Measurements from ENCODE around the gene FSHB. TPM values are rescaled to one million over a fixed set of nuclear protein-coding genes. Genes with fewer than 3 reads are reported as not detected.

The FSHB gene
- total RNA-seq, 2 experiments from 2014 or later, result not detected

DNA sequence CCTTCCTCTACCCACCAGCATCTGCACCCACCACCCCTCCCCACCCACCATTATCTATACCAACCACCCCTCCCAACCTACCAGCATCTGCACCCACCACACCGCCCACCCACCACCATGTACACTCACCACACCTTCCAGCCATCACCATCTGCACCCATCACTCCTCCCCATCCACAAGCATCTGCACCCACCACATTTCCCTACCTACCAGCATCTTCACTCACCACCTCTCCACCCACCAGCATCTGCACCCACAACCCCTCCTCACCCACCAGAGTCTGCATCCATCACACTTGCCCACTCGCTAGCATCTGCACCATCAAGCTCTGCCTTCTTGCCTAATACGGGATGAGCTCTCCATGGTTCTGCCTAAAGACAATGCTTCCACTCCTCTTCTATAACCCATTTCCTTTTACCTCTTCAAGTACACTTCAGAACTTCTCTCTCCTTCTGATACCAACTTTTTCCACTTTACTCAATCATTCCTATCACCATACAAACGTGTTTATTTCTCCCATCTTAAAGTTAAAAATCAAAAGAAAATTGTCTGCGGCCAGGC, 2.4 kb upstream of the FSHB start:
- Histone ChIP-seq H3K27ac (ENCODE audit: low read depth, low read length, poor library complexity, severe bottlenecking) (no peak overlapping the region), H3K4me3 (ENCODE audit: low read depth, low read length, poor library complexity, severe bottlenecking) (no peak overlapping the region), H3K36me3 (ENCODE audit: insufficient read depth, low read length) (no peaks in the 10 kb centered on the region), H3K79me2 (ENCODE audit: insufficient read depth, low read depth, low read length) (no peaks in the 10 kb centered on the region), H3K9me3 (ENCODE audit: low read length) (no peaks in the 10 kb centered on the region), H2AFZ (ENCODE audit: low read length) (no peak overlapping the region), H3K4me1 (ENCODE audit: insufficient read depth, low read length, poor library complexity, severe bottlenecking) (no peaks in the 10 kb centered on the region), H4K20me1 (ENCODE audit: insufficient read depth, low read length) (no peaks in the 10 kb centered on the region), H3K9me2 (ENCODE audit: insufficient read depth, low read length) (no peaks in the 10 kb centered on the region), H3K4me2 (ENCODE audit: low read length) (no peak overlapping the region)
- no peak for DNase-seq (ENCODE audit: low spot score)
- no TSS peak for BruUV-seq (replicated peaks)
- POLR2A ChIA-PET, result no interaction called here
- CTCF ChIA-PET (ENCODE audit: unreplicated experiment), result no interaction called here
- intact Hi-C loops (cut with micrococcal nuclease; ENCODE audit: unreplicated experiment), result no loop called here
- TF ChIP-seq CTCF (conservative IDR thresholded peaks at IDR 0.05; ENCODE audit: low read length), result no peak
- no peak for TF ChIP-seq EZH2phosphoT487 (IDR thresholded peaks at IDR 0.05; ENCODE audit: borderline replicate concordance, low read depth, low read length)

GRCh38 chr11:30239025-30239424, 8.2 kb downstream of the FSHB start:
- no peaks in the 10 kb centered on the region for H4K20me1 ChIP-seq (ENCODE audit: insufficient read depth, low read length)
- no peaks in the 10 kb centered on the region for H3K9me2 ChIP-seq (ENCODE audit: insufficient read depth, low read length)
- intact Hi-C loops (cut with micrococcal nuclease; ENCODE audit: unreplicated experiment), result no loop called here
- POLR2A ChIA-PET, result interaction anchor here (0.6 kb wide), 2 partner anchors 105 to 686 kb away, joined by 3 to 8 read pairs; no protein-coding TSS in a partner anchor
- H3K4me1 ChIP-seq (ENCODE audit: insufficient read depth, low read length, poor library complexity, severe bottlenecking), result no peaks in the 10 kb centered on the region
- BruUV-seq (replicated peaks), result no TSS peak
- DNase-seq (ENCODE audit: low spot score), result no peak
- H3K27ac ChIP-seq (ENCODE audit: low read depth, low read length, poor library complexity, severe bottlenecking), result no peak overlapping the region
- no peaks in the 10 kb centered on the region for H3K9me3 ChIP-seq (ENCODE audit: low read length)
- no peak overlapping the region for H2AFZ ChIP-seq (ENCODE audit: low read length)
- H3K79me2 ChIP-seq (ENCODE audit: insufficient read depth, low read depth, low read length), result no peaks in the 10 kb centered on the region
- H3K36me3 ChIP-seq (ENCODE audit: insufficient read depth, low read length), result no peaks in the 10 kb centered on the region
- no peak overlapping the region for H3K4me3 ChIP-seq (ENCODE audit: low read depth, low read length, poor library complexity, severe bottlenecking)
- CTCF ChIA-PET (ENCODE audit: unreplicated experiment), result no interaction called here
- H3K4me2 ChIP-seq (ENCODE audit: low read length), result no peak overlapping the region
- TF ChIP-seq CTCF (conservative IDR thresholded peaks at IDR 0.05; ENCODE audit: low read length) (no peak), EZH2phosphoT487 (IDR thresholded peaks at IDR 0.05; ENCODE audit: borderline replicate concordance, low read depth, low read length) (no peak)

GRCh38 chr11:30244265-30244664, 13.5 kb downstream of the FSHB start:
- no TSS peak for BruUV-seq (replicated peaks)
- TF ChIP-seq CTCF (conservative IDR thresholded peaks at IDR 0.05; ENCODE audit: low read length) (no peak), EZH2phosphoT487 (IDR thresholded peaks at IDR 0.05; ENCODE audit: borderline replicate concordance, low read depth, low read length) (no peak)
- Histone ChIP-seq H3K27ac (ENCODE audit: low read depth, low read length, poor library complexity, severe bottlenecking) (no peak overlapping the region), H3K4me3 (ENCODE audit: low read depth, low read length, poor library complexity, severe bottlenecking) (no peak overlapping the region), H2AFZ (ENCODE audit: low read length) (no peak overlapping the region), H3K79me2 (ENCODE audit: insufficient read depth, low read depth, low read length) (no peaks in the 10 kb centered on the region), H3K4me2 (ENCODE audit: low read length) (no peak overlapping the region), H3K36me3 (ENCODE audit: insufficient read depth, low read length) (no peaks in the 10 kb centered on the region), H4K20me1 (ENCODE audit: insufficient read depth, low read length) (no peaks in the 10 kb centered on the region), H3K9me3 (ENCODE audit: low read length) (no peaks in the 10 kb centered on the region), H3K4me1 (ENCODE audit: insufficient read depth, low read length, poor library complexity, severe bottlenecking) (no peaks in the 10 kb centered on the region), H3K9me2 (ENCODE audit: insufficient read depth, low read length) (no peaks in the 10 kb centered on the region)
- intact Hi-C loops (cut with micrococcal nuclease; ENCODE audit: unreplicated experiment), result no loop called here
- no peak for DNase-seq (ENCODE audit: low spot score)
- ChIA-PET POLR2A (no interaction called here), CTCF (ENCODE audit: unreplicated experiment) (no interaction called here)
